A673 (cell line): ENCODE results near the gene RNF168. TPM values are rescaled to one million over a fixed set of nuclear protein-coding genes. Genes with fewer than 3 reads are reported as not detected.
"Not testable (repeated sequence)": the region's sequence is repeated elsewhere in the genome, so short reads cannot be mapped to it uniquely, and the experiment has no call there.

Experiments used
- BruUV-seq: library from RNA; stranded (reverse); fragments of 400-500 nt; replicated peaks from 2 replicates; lab custom pipeline; 2021; lab: Mats Ljungman, UMichigan
- CTCF ChIA-PET: fragments of 300-600 bp; sonication (Branson Sonifier 250); formaldehyde crosslinking; loops from one replicate; lab custom pipeline; 2022; ENCODE audit warnings: antibody characterized with exemption; lab: Charles Lee
- POLR2A ChIA-PET: fragments of 300-600 bp; sonication (Branson Sonifier 250); formaldehyde crosslinking; loops from one replicate; lab custom pipeline; 2022; ENCODE audit warnings: antibody characterized with exemption; ENCODE audit not compliant: low non-redundant PET; lab: Charles Lee
- DNase-seq: peaks from one replicate; pipeline ENCODE4 v3.0.0-alpha.2; 2015; ENCODE audit warnings: low spot score
- H3K27ac ChIP-seq: fragments of 200-600 bp; sonication (generic); 2 replicates; pipeline ENCODE4 v1.5.1; 2016; ENCODE audit warnings: mixed run types, low read depth, mild to moderate bottlenecking, mixed read lengths, antibody characterized with exemption, low read length; ENCODE audit not compliant: poor library complexity, severe bottlenecking
- H3K27me3 ChIP-seq: fragments of 200-600 bp; sonication (generic); replicated peaks from 2 replicates; pipeline ENCODE4 v1.6.1; 2017; ENCODE audit warnings: mixed run types, low read depth, mild to moderate bottlenecking, mixed read lengths, antibody characterized with exemption, low read length; ENCODE audit not compliant: insufficient read depth, poor library complexity
- H3K36me3 ChIP-seq: fragments of 200-600 bp; sonication (generic); 2 replicates; pipeline ENCODE4 v1.6.1; 2016; ENCODE audit warnings: mixed run types, mild to moderate bottlenecking, mixed read lengths, antibody characterized with exemption, low read length; ENCODE audit not compliant: insufficient read depth, poor library complexity, severe bottlenecking
- H3K4me1 ChIP-seq: fragments of 200-600 bp; sonication (generic); 2 replicates; pipeline ENCODE4 v1.6.1; 2017; ENCODE audit warnings: mixed run types, mild to moderate bottlenecking, mixed read lengths, antibody characterized with exemption, low read length; ENCODE audit not compliant: insufficient read depth, poor library complexity, severe bottlenecking
- H3K4me3 ChIP-seq: fragments of 200-600 bp; sonication (generic); 2 replicates; pipeline ENCODE4 v1.5.1; 2016; ENCODE audit warnings: low read depth, mixed run types, mild to moderate bottlenecking, mixed read lengths, low read length; ENCODE audit not compliant: poor library complexity, severe bottlenecking
- H3K9me3 ChIP-seq: fragments of 200-600 bp; sonication (generic); 2 replicates; pipeline ENCODE4 v1.6.1; 2016; ENCODE audit warnings: mixed run types, low read depth, mild to moderate bottlenecking, mixed read lengths, antibody characterized with exemption, low read length; ENCODE audit not compliant: poor library complexity, severe bottlenecking
- EZH2 ChIP-seq: fragments of 200-600 bp; sonication (generic); IDR thresholded peaks from 2 replicates; pipeline ENCODE4 v1.6.1; 2017; ENCODE audit warnings: borderline replicate concordance, low read depth, mild to moderate bottlenecking, mixed read lengths, antibody characterized with exemption, low read length; ENCODE audit not compliant: poor library complexity, severe bottlenecking
- intact Hi-C: fragments of 100-400 bp; cut with micrococcal nuclease; formaldehyde crosslinking; loops from one replicate; pipeline ENCODE4 v1.10.0; 2022; ENCODE audit not compliant: unreplicated experiment
- total RNA-seq: library from RNA; stranded (reverse); gene quantifications from 2 replicates; pipeline ENCODE4 v1.2.3, GENCODE V29; 2021
- TF ChIP-seq, protein P1 (sequence below): fragments of 300-800, 200-600 bp; sonication (generic); conservative IDR thresholded peaks from 2 replicates; pipeline ENCODE4 v1.5.1; 2017; ENCODE audit warnings: low read depth, mild to moderate bottlenecking, antibody characterized with exemption, low read length, moderate library complexity, mixed read lengths

RNF168 gene
- total RNA-seq, 1 experiment from 2014 or later: 42.9 TPM

DNA sequence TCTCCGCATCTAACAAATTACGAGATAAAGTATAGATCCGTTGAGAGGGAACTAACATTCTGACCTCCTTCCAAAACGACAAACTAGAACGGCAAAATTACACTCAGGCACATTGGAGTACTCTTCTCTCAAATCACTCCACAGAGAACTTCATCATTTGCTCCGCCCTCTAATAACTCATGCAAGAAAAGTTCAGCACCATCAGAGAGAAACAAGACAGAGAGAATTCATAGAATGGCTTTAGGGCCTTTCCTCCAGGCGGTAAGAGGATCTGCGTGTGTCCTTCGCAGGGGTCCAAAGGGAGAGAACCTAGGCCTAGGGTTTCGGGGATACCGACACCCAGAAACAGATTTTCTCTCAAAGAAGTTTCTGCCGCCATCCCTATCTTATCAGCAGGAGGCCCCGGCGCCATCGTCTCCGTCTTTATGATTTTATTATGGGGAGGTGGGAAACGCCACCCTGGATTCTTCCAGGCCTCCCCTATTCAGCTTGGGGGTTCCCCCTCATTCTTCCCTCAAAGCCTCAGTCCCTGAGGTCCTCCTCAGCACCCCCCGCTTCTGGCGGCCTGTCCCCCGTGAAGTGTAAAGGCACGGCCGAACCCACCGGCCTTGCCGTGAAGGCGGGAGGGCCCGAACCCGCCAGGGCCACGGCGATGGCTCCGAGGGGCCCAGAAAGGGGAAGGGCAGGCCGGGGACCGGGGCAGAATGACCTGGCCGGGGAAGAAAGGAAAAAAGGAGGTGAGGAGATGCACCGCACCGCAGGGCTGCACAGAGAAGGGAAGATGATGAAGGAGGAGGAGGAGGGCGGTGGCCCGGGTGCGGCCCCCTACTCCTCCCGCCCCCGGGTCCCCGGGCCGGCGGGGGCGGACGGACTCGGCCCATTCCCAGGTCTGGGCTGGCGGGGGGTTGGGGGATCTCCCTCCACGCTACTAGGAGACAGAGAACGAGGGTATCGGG, 72.1 kb downstream of the RNF168 start:
- intact Hi-C loops: loop anchor here (5.0 kb wide), 1 partner anchor 114 kb away; the partner anchor contains the start of gene DYNLT2B
- POLR2A ChIA-PET: no interaction called here
- BruUV-seq: TSS peak; percentile 77
- no peaks in the 10 kb centered on the region for H3K27me3 ChIP-seq
- TF ChIP-seq EZH2: no peak
- TF ChIP-seq, protein P1, sequence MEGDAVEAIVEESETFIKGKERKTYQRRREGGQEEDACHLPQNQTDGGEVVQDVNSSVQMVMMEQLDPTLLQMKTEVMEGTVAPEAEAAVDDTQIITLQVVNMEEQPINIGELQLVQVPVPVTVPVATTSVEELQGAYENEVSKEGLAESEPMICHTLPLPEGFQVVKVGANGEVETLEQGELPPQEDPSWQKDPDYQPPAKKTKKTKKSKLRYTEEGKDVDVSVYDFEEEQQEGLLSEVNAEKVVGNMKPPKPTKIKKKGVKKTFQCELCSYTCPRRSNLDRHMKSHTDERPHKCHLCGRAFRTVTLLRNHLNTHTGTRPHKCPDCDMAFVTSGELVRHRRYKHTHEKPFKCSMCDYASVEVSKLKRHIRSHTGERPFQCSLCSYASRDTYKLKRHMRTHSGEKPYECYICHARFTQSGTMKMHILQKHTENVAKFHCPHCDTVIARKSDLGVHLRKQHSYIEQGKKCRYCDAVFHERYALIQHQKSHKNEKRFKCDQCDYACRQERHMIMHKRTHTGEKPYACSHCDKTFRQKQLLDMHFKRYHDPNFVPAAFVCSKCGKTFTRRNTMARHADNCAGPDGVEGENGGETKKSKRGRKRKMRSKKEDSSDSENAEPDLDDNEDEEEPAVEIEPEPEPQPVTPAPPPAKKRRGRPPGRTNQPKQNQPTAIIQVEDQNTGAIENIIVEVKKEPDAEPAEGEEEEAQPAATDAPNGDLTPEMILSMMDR: no peak
- CTCF ChIA-PET: no interaction called here
- H3K36me3 ChIP-seq: peaks cover 2% of the 10 kb centered on the region
- peaks cover 6% of the 10 kb centered on the region for H3K4me1 ChIP-seq
- no peaks in the 10 kb centered on the region for H3K9me3 ChIP-seq
- H3K27ac ChIP-seq: peak overlapping the region; percentile 84
- H3K4me3 ChIP-seq: peak overlapping the region; percentile 87
- DNase-seq: peak; percentile 72

DNA sequence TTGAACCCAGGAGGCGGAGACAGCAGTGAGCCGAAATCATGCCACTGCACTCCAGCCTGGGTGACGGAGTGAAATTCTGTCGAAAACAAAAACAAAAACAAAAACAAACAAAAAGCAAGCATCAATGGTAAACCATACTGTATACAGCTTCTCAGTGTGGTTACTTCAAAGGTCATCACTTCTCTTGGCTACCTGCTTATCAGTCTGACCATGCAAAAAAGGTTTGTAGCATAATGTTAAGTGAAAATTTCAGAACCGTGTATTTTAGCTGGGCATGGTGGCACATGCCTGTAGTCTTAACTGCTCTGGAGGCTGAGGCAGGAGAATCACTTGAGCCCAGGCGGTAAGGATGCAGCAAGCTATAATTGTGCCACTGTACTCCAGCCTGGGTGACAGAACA, 75.5 kb downstream of the RNF168 start:
- Histone ChIP-seq H3K4me3 (no peak overlapping the region), H3K9me3 (no peaks in the 10 kb centered on the region), H3K36me3 (peaks cover 2% of the 10 kb centered on the region), H3K27ac (peak overlapping the region; percentile 24), H3K4me1 (peaks cover 6% of the 10 kb centered on the region), H3K27me3 (no peaks in the 10 kb centered on the region)
- no TSS peak for BruUV-seq
- ChIA-PET POLR2A (no interaction called here), CTCF (no interaction called here)
- TF ChIP-seq, protein P1: no peak
- TF ChIP-seq EZH2: no peak
- DNase-seq: no peak
- intact Hi-C loops: no loop called here

GRCh38 chr3:196424421-196424820, 79.1 kb downstream of the RNF168 start:
- intact Hi-C loops, H3K36me3 ChIP-seq, BruUV-seq, H3K9me3 ChIP-seq, H3K4me3 ChIP-seq, CTCF ChIA-PET, POLR2A ChIA-PET, H3K27ac ChIP-seq, DNase-seq, H3K27me3 ChIP-seq, H3K4me1 ChIP-seq: not testable (repeated sequence)
